ELR (cell line): Measurements from ENCODE around the gene LINGO3.

Experiments
- DNase-seq: peaks from one replicate; pipeline ENCODE4 v3.0.0-alpha.2; 2015; ENCODE audit warnings: low read depth

LINGO3 gene

GRCh38 chr19:2261438-2262172 lies 46.3 kb downstream of the LINGO3 start:
- peak; percentile 54 for DNase-seq

DNA sequence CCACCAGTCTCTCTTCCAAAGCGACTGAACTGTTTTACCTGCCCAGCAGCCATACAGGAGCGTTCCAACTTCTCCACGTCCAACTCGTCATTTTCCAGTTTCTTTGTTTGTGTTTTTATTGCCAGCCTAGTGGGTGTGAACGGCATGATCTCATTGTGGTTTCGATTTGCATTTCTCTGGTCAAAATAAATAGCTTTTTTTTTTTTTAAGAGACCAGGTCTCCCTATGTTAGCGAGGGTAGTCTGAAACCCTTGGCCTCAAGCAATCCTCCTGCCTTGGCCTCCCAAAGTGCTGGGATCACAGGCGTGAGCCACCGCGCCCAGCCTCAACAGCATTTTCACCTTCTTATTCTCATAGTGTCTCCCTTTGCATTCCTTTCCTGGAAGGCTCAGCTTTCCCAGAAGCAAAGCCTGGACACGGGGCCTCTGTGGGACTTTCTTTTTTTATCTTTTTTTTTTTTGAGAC lies 47.6 kb downstream of the LINGO3 start:
- peak; percentile 55 for DNase-seq

DNA sequence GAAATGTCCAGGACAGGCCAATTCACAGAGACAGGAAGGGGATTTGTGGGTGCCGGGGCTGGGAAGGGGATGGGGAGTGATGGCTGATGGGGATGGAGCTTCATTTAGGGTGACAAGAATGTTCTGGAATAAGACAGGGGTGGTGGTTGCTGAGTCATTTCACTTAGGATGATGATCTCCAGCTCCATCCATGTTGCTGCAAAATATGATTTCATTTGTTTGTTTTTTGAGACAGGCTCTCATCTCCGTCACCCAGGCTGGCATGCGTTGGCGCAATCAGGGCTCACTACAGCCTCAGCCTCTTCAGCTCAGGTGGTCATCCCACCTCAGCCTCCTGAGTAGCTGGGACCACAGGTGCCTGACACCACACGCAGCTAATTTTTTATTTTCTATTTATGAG lies 48.6 kb downstream of the LINGO3 start:
- peak; percentile 48 for DNase-seq
